ENCODE data around the gene FILIP1L.

FILIP1L gene

GRCh38 chr3:99962703-99963102 lies 151.6 kb downstream of the FILIP1L start:
- TF ChIP-seq, protein P1, sequence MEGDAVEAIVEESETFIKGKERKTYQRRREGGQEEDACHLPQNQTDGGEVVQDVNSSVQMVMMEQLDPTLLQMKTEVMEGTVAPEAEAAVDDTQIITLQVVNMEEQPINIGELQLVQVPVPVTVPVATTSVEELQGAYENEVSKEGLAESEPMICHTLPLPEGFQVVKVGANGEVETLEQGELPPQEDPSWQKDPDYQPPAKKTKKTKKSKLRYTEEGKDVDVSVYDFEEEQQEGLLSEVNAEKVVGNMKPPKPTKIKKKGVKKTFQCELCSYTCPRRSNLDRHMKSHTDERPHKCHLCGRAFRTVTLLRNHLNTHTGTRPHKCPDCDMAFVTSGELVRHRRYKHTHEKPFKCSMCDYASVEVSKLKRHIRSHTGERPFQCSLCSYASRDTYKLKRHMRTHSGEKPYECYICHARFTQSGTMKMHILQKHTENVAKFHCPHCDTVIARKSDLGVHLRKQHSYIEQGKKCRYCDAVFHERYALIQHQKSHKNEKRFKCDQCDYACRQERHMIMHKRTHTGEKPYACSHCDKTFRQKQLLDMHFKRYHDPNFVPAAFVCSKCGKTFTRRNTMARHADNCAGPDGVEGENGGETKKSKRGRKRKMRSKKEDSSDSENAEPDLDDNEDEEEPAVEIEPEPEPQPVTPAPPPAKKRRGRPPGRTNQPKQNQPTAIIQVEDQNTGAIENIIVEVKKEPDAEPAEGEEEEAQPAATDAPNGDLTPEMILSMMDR (IDR thresholded peaks at IDR 0.05; ENCODE audit: low read depth, low read length) = no peak
- no peak for DNase-seq (ENCODE audit: extremely low read depth, low read depth)

GRCh38 chr3:99961756-99962515 lies 152.4 kb downstream of the FILIP1L start:
- no peak for DNase-seq (ENCODE audit: extremely low read depth, low read depth)
- TF ChIP-seq, protein P1 (IDR thresholded peaks at IDR 0.05; ENCODE audit: low read depth, low read length) = no peak

DNA sequence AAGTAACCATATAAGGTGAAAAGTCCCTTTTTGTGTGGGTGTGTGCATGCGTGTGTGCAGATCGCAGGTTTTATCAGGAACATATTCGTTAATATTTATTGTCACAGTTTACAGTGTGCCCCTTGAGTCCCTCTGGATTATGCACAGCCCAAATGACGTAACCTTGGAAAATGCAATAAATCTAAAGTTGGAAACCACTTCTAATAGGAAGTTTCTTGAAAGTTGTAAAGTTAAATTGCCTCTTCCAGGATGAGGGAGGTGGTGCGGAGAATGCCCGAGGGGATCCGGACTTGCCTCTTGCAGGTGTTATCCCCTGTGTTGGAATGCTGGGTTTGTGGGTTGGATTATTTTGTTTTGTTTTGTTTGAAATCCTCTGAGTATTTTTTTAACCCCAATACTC lies 153.4 kb downstream of the FILIP1L start:
- DNase-seq (ENCODE audit: extremely low read depth, low read depth) = no peak
- TF ChIP-seq, protein P1 (IDR thresholded peaks at IDR 0.05; ENCODE audit: low read depth, low read length) = no peak

- TF ChIP-seq, protein P1 (IDR thresholded peaks at IDR 0.05; ENCODE audit: low read depth, low read length) = no peak
These were observed 154.0 kb downstream of the FILIP1L start for GRCh38 chr3:99960123-99960878.

DNA sequence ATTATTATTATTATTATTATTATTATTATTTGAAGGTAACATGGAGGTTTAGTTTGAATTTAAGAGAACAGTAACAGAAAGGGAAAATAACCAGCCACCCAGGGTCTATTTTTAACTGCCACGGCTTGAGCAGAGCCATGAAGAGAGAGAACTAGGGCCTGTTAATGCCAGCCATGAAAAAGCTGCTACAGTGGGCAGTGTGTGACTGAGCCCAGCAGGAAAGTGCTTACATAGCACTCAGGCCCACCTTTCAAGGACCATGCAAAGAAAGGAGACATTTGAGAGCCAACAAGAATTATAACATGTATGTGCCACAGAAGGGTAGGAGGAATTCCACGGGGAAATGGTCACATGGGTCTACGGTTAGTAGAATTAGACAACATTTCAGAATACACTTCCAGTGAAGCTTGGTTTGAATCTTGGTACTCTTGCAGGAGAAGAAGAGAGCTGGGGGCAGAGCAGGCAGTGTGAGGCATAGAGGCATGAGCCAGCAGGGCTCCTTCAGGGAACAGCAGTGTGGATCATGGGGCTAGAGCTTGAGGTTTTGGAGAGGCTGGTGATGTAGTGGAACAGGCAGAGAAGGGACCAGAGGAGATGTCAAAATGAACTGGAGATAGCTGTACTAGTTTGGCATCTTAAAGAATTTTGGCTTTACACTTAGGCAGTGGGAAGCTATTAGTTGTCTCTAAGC lies 155.9 kb downstream of the FILIP1L start:
- no peak for DNase-seq (ENCODE audit: extremely low read depth, low read depth)
- TF ChIP-seq, protein P1 (IDR thresholded peaks at IDR 0.05; ENCODE audit: low read depth, low read length) = no peak

More at GRCh38 chr3:99960123-99960878, 154.0 kb downstream of the FILIP1L start:
- DNase-seq (ENCODE audit: extremely low read depth, low read depth) = no peak

DNA sequence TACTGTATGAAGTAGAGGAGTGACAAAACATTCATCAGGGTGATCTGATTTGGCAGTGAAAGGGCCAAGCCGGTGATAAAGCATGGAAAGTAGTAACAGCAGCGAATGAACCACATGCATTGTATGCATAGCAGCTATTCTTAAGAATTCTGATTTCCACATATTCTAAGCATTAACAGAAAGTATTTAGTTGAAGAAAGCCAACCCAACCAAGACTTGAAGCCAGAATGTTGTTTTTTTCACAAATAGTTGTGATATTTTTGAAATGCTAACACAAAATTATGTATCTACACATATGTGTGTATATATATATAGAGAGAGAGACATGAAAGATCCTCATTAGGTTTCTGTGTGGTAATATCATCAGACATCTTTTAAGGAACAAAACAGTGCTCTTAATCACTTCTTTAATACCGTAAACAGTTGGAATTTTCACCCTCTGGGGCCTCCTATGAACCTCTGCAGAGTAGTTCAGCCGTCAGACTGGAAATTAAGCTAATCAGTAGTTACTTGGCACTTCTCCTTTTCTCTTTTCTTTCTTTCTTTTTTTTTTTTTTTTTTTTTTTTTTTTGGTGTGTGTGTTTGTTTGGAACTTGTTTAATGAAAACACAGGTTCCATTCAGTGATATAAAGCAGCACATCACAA lies 157.0 kb downstream of the FILIP1L start:
- TF ChIP-seq, protein P1 (IDR thresholded peaks at IDR 0.05; ENCODE audit: low read depth, low read length) = no peak
- DNase-seq (ENCODE audit: extremely low read depth, low read depth) = no peak
